ENCODE results near the gene HERC4.

Gene HERC4

DNA sequence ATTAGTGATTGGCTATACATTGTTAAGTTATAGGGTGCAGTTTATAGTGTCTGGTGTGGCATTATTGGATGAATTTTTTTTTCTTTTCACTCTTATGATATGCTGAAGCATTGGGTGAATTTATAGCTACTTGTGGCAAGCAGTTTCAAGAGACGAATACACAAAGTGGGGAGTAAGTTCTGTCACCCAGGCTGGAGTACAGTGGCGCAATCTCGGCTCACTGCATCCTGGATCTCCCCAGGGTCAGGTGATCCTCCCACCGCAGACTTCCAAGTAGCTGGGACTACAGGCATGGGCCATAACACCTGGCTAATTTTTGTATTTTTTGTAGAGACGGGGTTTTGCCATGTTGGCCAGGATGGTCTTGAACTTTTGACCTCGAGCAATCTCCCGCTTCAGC is 196.9 kb downstream of the HERC4 start:
- no peak for TF ChIP-seq CTCF (IDR thresholded peaks at IDR 0.05)

- TF ChIP-seq CTCF (IDR thresholded peaks at IDR 0.05) = no peak
Measured at GRCh38 chr10:67875340-67876238, 199.5 kb downstream of the HERC4 start.

Measured in LNCAP (cell line).